Measurements from ENCODE around the gene SPOP. TPM values are rescaled to one million over a fixed set of nuclear protein-coding genes. Genes with fewer than 3 reads are reported as not detected.

SPOP gene
- total RNA-seq, 1 donor from 2014 or later, result 43.6 TPM

DNA sequence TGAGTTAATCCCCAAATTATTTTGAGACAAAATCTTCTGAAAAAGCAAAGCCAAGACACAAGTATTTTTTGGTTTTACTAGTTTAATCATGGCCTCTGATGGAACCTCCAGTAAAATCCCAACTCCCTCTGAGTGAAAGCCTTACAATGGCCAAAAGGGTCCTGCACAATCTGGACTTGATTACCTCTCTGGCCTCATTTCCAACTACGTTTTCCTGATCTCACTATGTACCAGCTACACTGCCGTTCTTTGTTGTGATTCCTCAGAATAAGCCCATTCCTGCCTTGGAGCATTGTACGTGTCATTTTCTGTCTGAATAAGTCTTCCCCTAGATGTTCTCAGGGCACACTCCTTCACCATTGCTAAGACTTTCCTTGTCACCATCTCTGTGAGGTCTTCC, 37.3 kb downstream of the SPOP start:
- Histone ChIP-seq H3K36me3 (ENCODE audit: control insufficient read depth, insufficient read depth, low read length) (no peaks in the 10 kb centered on the region), H3K27me3 (ENCODE audit: control insufficient read depth, insufficient read depth, low read length) (no peaks in the 10 kb centered on the region), H3K4me3 (ENCODE audit: low read depth, low read length) (no peak overlapping the region)
- no peak for DNase-seq (ENCODE audit: low read depth)
- TF ChIP-seq, protein P1, sequence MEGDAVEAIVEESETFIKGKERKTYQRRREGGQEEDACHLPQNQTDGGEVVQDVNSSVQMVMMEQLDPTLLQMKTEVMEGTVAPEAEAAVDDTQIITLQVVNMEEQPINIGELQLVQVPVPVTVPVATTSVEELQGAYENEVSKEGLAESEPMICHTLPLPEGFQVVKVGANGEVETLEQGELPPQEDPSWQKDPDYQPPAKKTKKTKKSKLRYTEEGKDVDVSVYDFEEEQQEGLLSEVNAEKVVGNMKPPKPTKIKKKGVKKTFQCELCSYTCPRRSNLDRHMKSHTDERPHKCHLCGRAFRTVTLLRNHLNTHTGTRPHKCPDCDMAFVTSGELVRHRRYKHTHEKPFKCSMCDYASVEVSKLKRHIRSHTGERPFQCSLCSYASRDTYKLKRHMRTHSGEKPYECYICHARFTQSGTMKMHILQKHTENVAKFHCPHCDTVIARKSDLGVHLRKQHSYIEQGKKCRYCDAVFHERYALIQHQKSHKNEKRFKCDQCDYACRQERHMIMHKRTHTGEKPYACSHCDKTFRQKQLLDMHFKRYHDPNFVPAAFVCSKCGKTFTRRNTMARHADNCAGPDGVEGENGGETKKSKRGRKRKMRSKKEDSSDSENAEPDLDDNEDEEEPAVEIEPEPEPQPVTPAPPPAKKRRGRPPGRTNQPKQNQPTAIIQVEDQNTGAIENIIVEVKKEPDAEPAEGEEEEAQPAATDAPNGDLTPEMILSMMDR (IDR thresholded peaks at IDR 0.05; ENCODE audit: insufficient read depth, low read length, poor library complexity, severe bottlenecking), result no peak

DNA sequence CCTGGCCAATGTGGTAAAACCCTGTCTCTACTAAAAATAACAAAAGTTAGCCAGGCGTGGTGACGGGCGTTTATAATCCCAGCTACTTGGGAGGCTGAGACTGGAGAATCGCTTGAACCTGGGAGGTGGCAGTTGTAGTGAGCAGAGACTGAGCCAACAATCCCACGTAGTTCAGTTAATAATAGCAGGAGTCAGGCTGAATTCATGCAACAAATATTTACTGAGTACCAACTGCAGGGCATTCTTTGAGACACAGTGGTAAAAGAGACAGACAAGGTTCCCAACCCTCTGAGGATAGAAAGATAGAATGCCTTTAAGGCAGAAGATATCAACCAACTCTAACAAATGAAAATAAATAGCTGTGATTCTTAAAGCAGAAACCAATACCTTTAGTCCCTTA, 39.1 kb downstream of the SPOP start:
- Histone ChIP-seq H3K36me3 (ENCODE audit: control insufficient read depth, insufficient read depth, low read length) (no peaks in the 10 kb centered on the region), H3K4me3 (ENCODE audit: low read depth, low read length) (no peak overlapping the region), H3K27me3 (ENCODE audit: control insufficient read depth, insufficient read depth, low read length) (no peaks in the 10 kb centered on the region)
- no peak for DNase-seq (ENCODE audit: low read depth)
- TF ChIP-seq, protein P1 (IDR thresholded peaks at IDR 0.05; ENCODE audit: insufficient read depth, low read length, poor library complexity, severe bottlenecking), result no peak

DNA sequence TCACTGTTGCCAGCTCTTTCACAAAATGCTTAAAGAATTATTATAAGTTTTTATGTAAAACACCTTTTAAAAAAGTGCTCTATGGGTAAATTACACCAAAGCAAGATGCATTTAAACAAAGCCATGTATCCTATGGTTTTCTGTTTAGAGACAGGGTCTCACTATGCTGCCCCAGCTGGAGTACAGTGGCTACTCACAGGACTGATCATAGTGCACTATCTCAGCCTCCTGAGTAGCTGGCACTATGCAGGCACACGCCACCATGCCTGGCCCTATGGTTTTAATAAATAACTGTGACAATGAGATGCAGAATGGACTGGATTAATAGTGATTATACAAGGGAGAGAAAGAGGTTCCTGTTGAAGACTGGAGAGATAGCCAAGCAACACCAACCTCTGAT, 40.2 kb downstream of the SPOP start:
- Histone ChIP-seq H3K27me3 (ENCODE audit: control insufficient read depth, insufficient read depth, low read length) (no peaks in the 10 kb centered on the region), H3K36me3 (ENCODE audit: control insufficient read depth, insufficient read depth, low read length) (no peaks in the 10 kb centered on the region), H3K4me3 (ENCODE audit: low read depth, low read length) (no peak overlapping the region)
- DNase-seq (ENCODE audit: low read depth), result no peak
- TF ChIP-seq, protein P1 (IDR thresholded peaks at IDR 0.05; ENCODE audit: insufficient read depth, low read length, poor library complexity, severe bottlenecking), result no peak

DNA sequence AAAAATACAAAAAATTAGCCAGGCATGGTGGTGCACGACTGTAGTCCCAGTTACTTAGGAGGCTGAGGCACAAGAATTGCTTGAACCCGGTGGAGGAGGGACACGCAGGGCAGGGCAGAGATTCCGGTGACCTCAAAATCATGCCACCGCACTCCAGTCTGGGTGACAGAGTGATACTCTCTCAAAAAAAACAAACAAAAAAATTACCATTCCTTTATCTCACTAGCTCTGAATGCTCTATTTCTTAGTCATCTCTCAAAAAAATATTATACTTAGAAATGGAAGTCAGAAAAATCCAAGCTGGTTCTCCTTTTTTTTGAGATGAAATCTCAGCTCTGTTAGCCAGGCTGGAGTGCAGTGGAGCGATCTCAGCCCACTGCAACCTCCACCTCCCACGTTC, 40.8 kb downstream of the SPOP start:
- H3K4me3 ChIP-seq (ENCODE audit: low read depth, low read length), result no peak overlapping the region
- TF ChIP-seq, protein P1 (IDR thresholded peaks at IDR 0.05; ENCODE audit: insufficient read depth, low read length, poor library complexity, severe bottlenecking), result no peak
- DNase-seq (ENCODE audit: low read depth), result no peak

DNA sequence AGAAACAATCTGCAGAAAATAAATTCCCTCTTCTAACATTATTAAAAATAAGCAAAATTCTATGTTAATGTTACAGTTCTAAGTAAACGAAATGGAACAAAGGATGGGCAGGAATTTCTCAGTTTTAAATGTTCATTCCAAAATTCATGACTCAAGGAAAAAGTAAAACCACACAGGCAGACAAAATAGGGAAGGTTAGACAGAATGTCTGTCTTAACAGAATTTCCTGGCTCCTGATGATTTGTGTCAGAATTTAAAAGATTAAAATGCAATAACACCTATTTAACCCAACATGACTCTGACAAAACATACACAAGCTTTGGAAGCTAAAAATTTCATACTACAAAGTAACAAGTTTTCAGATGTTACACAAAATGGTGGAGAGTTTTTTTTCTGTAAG, 42.8 kb downstream of the SPOP start:
- TF ChIP-seq, protein P1 (IDR thresholded peaks at IDR 0.05; ENCODE audit: insufficient read depth, low read length, poor library complexity, severe bottlenecking), result no peak
- H3K36me3 ChIP-seq (ENCODE audit: control insufficient read depth, insufficient read depth, low read length), result no peaks in the 10 kb centered on the region
- no peak for DNase-seq (ENCODE audit: low read depth)
- H3K27me3 ChIP-seq (ENCODE audit: control insufficient read depth, insufficient read depth, low read length), result no peaks in the 10 kb centered on the region
- no peak overlapping the region for H3K4me3 ChIP-seq (ENCODE audit: low read depth, low read length)

More for the DNA sequence above, 40.8 kb downstream of the SPOP start:
- H3K36me3 ChIP-seq (ENCODE audit: control insufficient read depth, insufficient read depth, low read length), result no peaks in the 10 kb centered on the region
- H3K27me3 ChIP-seq (ENCODE audit: control insufficient read depth, insufficient read depth, low read length), result no peaks in the 10 kb centered on the region

DNA sequence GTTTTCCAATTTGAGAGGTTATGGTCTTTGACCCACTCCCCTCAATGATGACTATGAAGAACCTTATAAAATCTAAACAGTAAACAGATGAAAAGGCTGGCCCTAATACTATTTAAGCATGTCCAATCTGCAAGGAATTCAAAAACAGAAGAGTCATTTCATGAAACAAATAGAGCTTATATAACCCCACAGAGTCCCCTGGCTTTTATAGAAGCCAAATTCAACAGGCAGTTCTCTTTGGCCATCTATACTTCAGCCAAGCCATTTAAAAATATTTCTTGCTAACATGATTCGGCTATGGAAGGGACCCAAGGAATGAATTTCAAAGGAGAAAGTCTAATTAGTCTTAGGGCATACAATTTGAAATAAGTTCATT, 43.4 kb downstream of the SPOP start:
- H3K36me3 ChIP-seq (ENCODE audit: control insufficient read depth, insufficient read depth, low read length), result no peaks in the 10 kb centered on the region
- DNase-seq (ENCODE audit: low read depth), result no peak
- H3K27me3 ChIP-seq (ENCODE audit: control insufficient read depth, insufficient read depth, low read length), result no peaks in the 10 kb centered on the region
- TF ChIP-seq, protein P1 (IDR thresholded peaks at IDR 0.05; ENCODE audit: insufficient read depth, low read length, poor library complexity, severe bottlenecking), result no peak
- H3K4me3 ChIP-seq (ENCODE audit: low read depth, low read length), result no peak overlapping the region
